Measurements from ENCODE around the gene IQGAP2.
"Not testable (repeated sequence)": the region's sequence is repeated elsewhere in the genome, so short reads cannot be mapped to it uniquely, and the experiment has no call there.

Gene IQGAP2

GRCh38 chr5:76570153-76570552, 167.1 kb downstream of the IQGAP2 start:
- no peak for DNase-seq

GRCh38 chr5:76571559-76571958, 168.5 kb downstream of the IQGAP2 start:
- DNase-seq, result no peak

- DNase-seq, result no peak
Measured at GRCh38 chr5:76576450-76576849, 173.4 kb downstream of the IQGAP2 start.

GRCh38 chr5:76576996-76577395, 173.9 kb downstream of the IQGAP2 start:
- DNase-seq, result no peak

- DNase-seq, result no peak
Measured at GRCh38 chr5:76579166-76579937, 176.3 kb downstream of the IQGAP2 start.

GRCh38 chr5:76580981-76581380, 177.9 kb downstream of the IQGAP2 start:
- no peak for DNase-seq

GRCh38 chr5:76582230-76583162, 179.4 kb downstream of the IQGAP2 start:
- DNase-seq, result no peak

- DNase-seq, result no peak
Measured at GRCh38 chr5:76583163-76584047, 180.3 kb downstream of the IQGAP2 start.

GRCh38 chr5:76585783-76586217, 182.7 kb downstream of the IQGAP2 start:
- DNase-seq, result no peak

GRCh38 chr5:76586531-76586930, 183.4 kb downstream of the IQGAP2 start:
- DNase-seq, result no peak

- DNase-seq, result no peak
Measured at GRCh38 chr5:76590027-76590426, 186.9 kb downstream of the IQGAP2 start.

GRCh38 chr5:76591366-76591765, 188.3 kb downstream of the IQGAP2 start:
- DNase-seq, result no peak

GRCh38 chr5:76592692-76593091, 189.6 kb downstream of the IQGAP2 start:
- DNase-seq, result no peak

GRCh38 chr5:76594107-76594506, 191.0 kb downstream of the IQGAP2 start:
- no peak for DNase-seq

GRCh38 chr5:76595755-76596481, 192.8 kb downstream of the IQGAP2 start:
- DNase-seq, result no peak

- DNase-seq, result no peak
Measured at GRCh38 chr5:76598531-76598930, 195.4 kb downstream of the IQGAP2 start.

- no peak for DNase-seq
Measured at GRCh38 chr5:76600716-76601115, 197.6 kb downstream of the IQGAP2 start.

- peak in 9 of 58 donors; percentile 0 to 47 (median 2) for DNase-seq
Measured at GRCh38 chr5:76601470-76601869, 198.4 kb downstream of the IQGAP2 start.

- DNase-seq, result no peak
Measured at GRCh38 chr5:76602094-76602726, 199.1 kb downstream of the IQGAP2 start.

GRCh38 chr5:76603991-76604390, 200.9 kb downstream of the IQGAP2 start:
- not testable (repeated sequence) for DNase-seq

Measured in anterior cingulate cortex (tissue), 58 donors.